Skeletal muscle tissue (tissue), 4 donors: ENCODE data around the gene RABGGTA. TPM values are rescaled to one million over a fixed set of nuclear protein-coding genes. Genes with fewer than 3 reads are reported as not detected.

Source experiments
- H3K27ac ChIP-seq: one replicate; pipeline ENCODE4 v1.7.0; 2013; ENCODE audit warnings: mild to moderate bottlenecking, low read depth, low read length, inconsistent platforms
- H3K27me3 ChIP-seq, 3 donors: one replicate each; pipeline ENCODE4 v1.7.0; 2013; ENCODE audit warnings: low read length in 3 of 3; ENCODE audit not compliant: control insufficient read depth in 3 of 3, insufficient read depth in 3 of 3
- H3K36me3 ChIP-seq, 3 donors: one replicate each; pipeline ENCODE4 v1.7.0; 2013; ENCODE audit warnings: low read length in 3 of 3; ENCODE audit not compliant: control insufficient read depth in 3 of 3, insufficient read depth in 3 of 3
- H3K4me1 ChIP-seq, 3 donors: one replicate each; pipeline ENCODE4 v1.7.0; 2013; ENCODE audit warnings: low read length in 3 of 3, mild to moderate bottlenecking in 3 of 3; ENCODE audit not compliant: control insufficient read depth in 3 of 3, insufficient read depth in 3 of 3
- H3K4me3 ChIP-seq, 3 donors: one replicate each; pipeline ENCODE4 v1.7.0; 2013; ENCODE audit warnings: low read length in 3 of 3
- H3K9ac ChIP-seq, 3 donors: one replicate each; pipeline ENCODE4 v1.7.0; 2013; ENCODE audit warnings: low read length in 3 of 3, mild to moderate bottlenecking in 3 of 3, moderate library complexity in 2 of 3, low read depth in 1 of 3
- H3K9me3 ChIP-seq, 3 donors: one replicate each; pipeline ENCODE4 v1.7.0; 2013; ENCODE audit warnings: low read length in 3 of 3; ENCODE audit not compliant: control insufficient read depth in 3 of 3
- total RNA-seq: library from RNA; depleted of rRNA; stranded (reverse); fragments of >200 nt; gene quantifications from one replicate; pipeline ENCODE4 v1.2.3, GENCODE V29; 2014
- donor health status: Osteomylitis.

Gene RABGGTA
- total RNA-seq, 1 donor from 2014 or later = 11.5 TPM

DNA sequence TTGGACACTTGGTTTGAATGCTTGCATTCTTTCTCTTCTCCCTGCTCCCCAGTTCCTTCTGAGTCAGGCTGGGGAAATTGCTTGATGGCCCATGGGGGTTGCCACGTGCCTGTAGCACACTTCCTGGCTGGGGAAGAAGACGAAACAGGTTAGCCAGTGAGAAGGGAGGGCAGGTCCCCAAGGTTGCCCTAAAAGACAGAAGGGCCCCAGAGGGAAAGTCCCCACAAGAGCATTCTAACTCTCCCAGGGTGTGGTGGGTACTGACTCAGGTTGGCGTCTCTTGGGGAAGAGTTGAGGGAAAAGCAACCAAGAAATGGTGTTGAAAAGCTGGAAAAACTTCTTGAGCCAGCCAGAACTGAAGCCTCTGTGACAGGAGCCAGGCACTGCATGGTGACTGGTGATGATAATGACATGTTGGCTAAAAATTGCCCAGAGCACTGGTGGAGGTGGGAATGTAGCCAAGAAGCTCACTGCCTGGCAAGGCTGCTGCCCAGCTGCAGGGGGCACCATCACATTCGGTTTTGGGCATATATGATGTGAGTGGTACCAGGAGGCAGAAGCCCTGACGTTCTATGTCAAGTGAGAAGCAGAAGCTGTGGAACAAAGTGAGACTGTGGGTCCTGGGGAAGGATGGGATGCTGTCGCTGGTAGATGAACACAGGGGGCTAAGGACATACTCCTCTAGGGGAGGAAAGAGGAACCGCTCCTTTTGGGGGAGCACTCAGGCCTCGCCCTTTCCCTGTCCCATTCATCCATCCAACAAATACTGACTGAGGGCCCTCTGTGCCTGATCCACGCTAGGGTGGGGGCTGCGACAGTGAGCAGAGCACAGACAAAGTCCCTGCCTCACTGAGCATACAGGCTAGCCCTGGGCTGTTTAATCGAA lies 8.1 kb upstream of the RABGGTA start:
- Histone ChIP-seq H3K4me3 (no peak overlapping the region), H3K36me3 (no peaks in the 10 kb centered on the region), H3K4me1 (peaks cover 0 to 5% (median 0%) of the 10 kb centered on the region in 3 donors), H3K9ac (no peak overlapping the region), H3K9me3 (no peaks in the 10 kb centered on the region), H3K27me3 (no peaks in the 10 kb centered on the region), H3K27ac (no peak overlapping the region)

DNA sequence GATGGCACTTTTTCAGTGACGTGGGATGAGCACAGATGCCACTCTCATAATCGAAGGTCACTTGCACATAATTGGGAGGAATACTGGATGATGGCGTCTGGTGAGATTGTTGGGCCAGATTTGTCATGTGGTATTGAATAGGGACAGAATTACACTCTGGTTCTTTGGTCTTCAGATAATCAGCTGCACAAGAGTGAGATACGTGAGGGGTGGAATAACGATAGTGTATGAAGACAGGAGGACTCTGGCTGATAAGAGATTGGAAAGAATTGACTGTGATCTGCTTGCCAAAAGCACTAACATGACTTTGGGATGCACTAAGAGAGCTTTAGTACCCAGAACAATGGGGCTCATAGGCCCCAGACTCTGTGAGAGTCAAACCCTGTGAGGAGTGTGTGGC lies 7.0 kb upstream of the RABGGTA start:
- H3K4me3 ChIP-seq = no peak overlapping the region
- no peak overlapping the region for H3K9ac ChIP-seq
- H3K4me1 ChIP-seq = peaks cover 0 to 5% (median 5%) of the 10 kb centered on the region in 3 donors
- H3K27ac ChIP-seq = no peak overlapping the region
- no peaks in the 10 kb centered on the region for H3K36me3 ChIP-seq
- no peaks in the 10 kb centered on the region for H3K27me3 ChIP-seq
- no peaks in the 10 kb centered on the region for H3K9me3 ChIP-seq

GRCh38 chr14:24277606-24278321 lies 6.4 kb upstream of the RABGGTA start:
- peaks cover 0 to 5% (median 5%) of the 10 kb centered on the region in 3 donors for H3K4me1 ChIP-seq
- no peak overlapping the region for H3K27ac ChIP-seq
- H3K9me3 ChIP-seq = no peaks in the 10 kb centered on the region
- H3K9ac ChIP-seq = no peak overlapping the region
- H3K27me3 ChIP-seq = no peaks in the 10 kb centered on the region
- no peaks in the 10 kb centered on the region for H3K36me3 ChIP-seq
- H3K4me3 ChIP-seq = no peak overlapping the region

- Histone ChIP-seq H3K27me3 (no peaks in the 10 kb centered on the region), H3K27ac (no peak overlapping the region), H3K4me1 (peaks cover 0 to 5% (median 5%) of the 10 kb centered on the region in 3 donors), H3K4me3 (no peak overlapping the region), H3K36me3 (no peaks in the 10 kb centered on the region), H3K9me3 (no peaks in the 10 kb centered on the region), H3K9ac (no peak overlapping the region)
Observed at GRCh38 chr14:24277071-24277470, 5.7 kb upstream of the RABGGTA start.

GRCh38 chr14:24274101-24274543 lies 2.7 kb upstream of the RABGGTA start:
- no peaks in the 10 kb centered on the region for H3K9me3 ChIP-seq
- H3K9ac ChIP-seq = no peak overlapping the region
- peaks cover 0 to 15% (median 13%) of the 10 kb centered on the region in 3 donors for H3K4me1 ChIP-seq
- H3K27ac ChIP-seq = no peak overlapping the region
- H3K4me3 ChIP-seq = no peak overlapping the region
- H3K27me3 ChIP-seq = no peaks in the 10 kb centered on the region
- peaks cover 6 to 10% (median 6%) of the 10 kb centered on the region in 3 donors for H3K36me3 ChIP-seq

DNA sequence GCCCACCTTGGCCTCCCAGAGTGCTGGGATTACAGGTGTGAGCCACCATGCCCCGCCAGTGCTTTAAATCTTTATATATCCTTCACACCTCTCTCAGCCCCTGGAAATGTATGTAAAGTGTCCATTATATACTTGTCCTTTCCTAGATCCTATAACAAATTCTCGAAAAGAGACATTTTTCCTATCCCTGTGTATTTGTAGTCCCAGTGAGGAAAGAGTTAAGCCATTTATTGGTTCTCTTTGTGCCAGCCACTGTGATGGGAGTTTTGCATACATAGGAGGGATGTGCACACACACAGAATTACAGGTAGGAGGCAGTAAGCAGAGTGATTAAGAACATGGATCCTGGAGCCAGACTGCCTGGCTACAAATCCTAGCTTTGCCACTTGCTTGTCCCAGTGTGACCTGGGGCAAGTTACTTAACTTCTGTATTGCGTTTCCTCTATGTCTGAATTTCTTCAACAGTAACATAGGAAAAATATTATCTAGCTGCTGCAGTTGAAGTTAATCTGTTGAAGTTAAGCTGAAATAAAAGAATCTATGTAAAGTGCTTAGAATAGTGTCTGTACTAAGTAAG lies 2.1 kb upstream of the RABGGTA start:
- no peaks in the 10 kb centered on the region for H3K9me3 ChIP-seq
- H3K9ac ChIP-seq = no peak overlapping the region
- peaks cover 0 to 15% (median 13%) of the 10 kb centered on the region in 3 donors for H3K4me1 ChIP-seq
- no peak overlapping the region for H3K27ac ChIP-seq
- H3K4me3 ChIP-seq = no peak overlapping the region
- peaks cover 10 to 15% (median 12%) of the 10 kb centered on the region in 3 donors for H3K36me3 ChIP-seq
- H3K27me3 ChIP-seq = no peaks in the 10 kb centered on the region

DNA sequence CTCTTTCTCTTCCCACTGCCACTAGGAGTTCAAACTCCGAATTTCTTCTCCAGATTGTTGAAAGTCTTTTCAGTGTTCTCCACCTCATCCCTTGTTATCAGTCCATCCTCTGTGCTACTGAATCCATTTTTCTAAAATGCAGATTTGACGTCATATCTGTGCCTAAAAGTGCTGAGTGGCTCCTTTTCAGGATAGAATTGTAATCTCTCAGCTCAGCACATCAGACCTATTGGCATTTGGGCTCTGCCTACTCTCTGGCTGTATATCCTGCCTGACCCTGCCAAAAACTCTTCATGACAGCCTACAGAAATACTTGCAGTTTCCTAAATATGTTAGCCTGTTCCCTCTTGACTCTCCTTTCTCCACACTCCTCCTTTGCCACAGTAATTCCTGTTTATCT lies 1.1 kb upstream of the RABGGTA start:
- H3K4me1 ChIP-seq = peaks cover 0 to 15% (median 13%) of the 10 kb centered on the region in 3 donors
- H3K4me3 ChIP-seq = no peak overlapping the region
- no peak overlapping the region for H3K27ac ChIP-seq
- H3K27me3 ChIP-seq = no peaks in the 10 kb centered on the region
- H3K36me3 ChIP-seq = peaks cover 12 to 20% (median 19%) of the 10 kb centered on the region in 3 donors
- no peak overlapping the region for H3K9ac ChIP-seq
- H3K9me3 ChIP-seq = no peaks in the 10 kb centered on the region

DNA sequence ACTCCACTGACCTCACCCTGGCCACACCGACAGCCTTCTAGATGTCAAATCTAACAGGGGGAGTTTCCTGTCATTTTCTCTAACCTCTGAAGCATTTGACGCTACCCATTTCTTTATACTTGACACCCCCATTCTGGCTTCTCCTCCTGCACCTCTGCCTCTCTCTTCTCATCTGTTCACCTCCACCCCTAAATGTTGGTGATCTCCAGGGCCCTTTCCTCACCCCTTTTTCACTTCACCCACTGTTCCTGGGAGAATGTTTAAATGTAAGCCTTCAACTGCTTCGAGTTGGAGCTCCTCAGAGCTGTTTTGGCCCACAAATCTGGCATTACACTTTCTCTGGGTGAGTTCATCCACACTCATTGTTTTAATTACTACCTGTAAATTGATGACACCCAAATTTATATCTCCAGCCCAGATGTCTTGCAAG lies 452 bp upstream of the RABGGTA start:
- H3K4me1 ChIP-seq = peaks cover 0 to 15% (median 13%) of the 10 kb centered on the region in 3 donors
- H3K4me3 ChIP-seq = peak overlapping the region; percentile 94 to 98 (median 98)
- no peaks in the 10 kb centered on the region for H3K27me3 ChIP-seq
- peaks cover 18 to 26% (median 25%) of the 10 kb centered on the region in 3 donors for H3K36me3 ChIP-seq
- peak overlapping the region; percentile 98 to 99 (median 98) for H3K9ac ChIP-seq
- peak overlapping the region; percentile 96 for H3K27ac ChIP-seq
- no peaks in the 10 kb centered on the region for H3K9me3 ChIP-seq

DNA sequence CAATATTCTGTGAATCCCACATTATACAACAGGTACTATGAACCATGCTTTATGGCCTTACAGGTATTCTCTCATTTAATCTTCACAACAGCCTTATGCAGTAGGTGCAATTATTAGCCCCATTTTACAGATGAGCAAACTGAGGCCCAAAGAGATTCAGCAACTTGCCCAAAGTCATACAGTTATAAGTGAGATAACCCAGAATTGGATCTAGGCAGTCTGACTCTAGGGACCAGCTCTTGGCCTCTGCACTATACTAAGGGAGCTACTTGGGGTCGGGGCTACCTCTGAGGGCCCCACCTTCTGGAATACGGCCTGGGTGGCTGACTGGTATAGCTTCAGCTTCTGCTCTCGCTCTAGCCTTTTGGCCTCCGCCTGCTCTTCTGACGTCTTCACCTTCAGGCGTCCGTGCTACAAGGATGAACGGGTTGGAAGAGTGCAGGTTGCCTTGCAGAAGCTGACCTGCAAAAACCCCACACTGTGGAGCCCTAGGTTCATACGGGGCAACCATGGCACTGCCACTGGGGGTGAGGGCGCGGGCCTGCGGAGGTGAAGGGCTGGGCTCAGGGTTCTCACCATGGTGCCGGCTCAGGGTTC lies 762 bp downstream of the RABGGTA start:
- no peaks in the 10 kb centered on the region for H3K27me3 ChIP-seq
- H3K9me3 ChIP-seq = no peaks in the 10 kb centered on the region
- peaks cover 0 to 15% (median 13%) of the 10 kb centered on the region in 3 donors for H3K4me1 ChIP-seq
- H3K36me3 ChIP-seq = peaks cover 26 to 38% (median 36%) of the 10 kb centered on the region in 3 donors
- H3K4me3 ChIP-seq = peak overlapping the region; percentile 94 to 98 (median 98)
- H3K9ac ChIP-seq = peak overlapping the region; percentile 98 to 99 (median 98)
- H3K27ac ChIP-seq = peak overlapping the region; percentile 96
